HG03565 (cell line): ENCODE data around the gene FHOD3.

Source experiments
- ATAC-seq: cut with Tn5 transposase; IDR thresholded peaks from one replicate; pipeline ENCODE4 v1.9.1; 2021; ENCODE audit warnings: mild to moderate bottlenecking, moderate library complexity; ENCODE audit not compliant: unreplicated experiment

FHOD3 gene

GRCh38 chr18:36643061-36643460 is 345.5 kb downstream of the FHOD3 start:
- no peak for ATAC-seq

GRCh38 chr18:36648803-36649202 is 351.3 kb downstream of the FHOD3 start:
- no peak for ATAC-seq

GRCh38 chr18:36649205-36649604 is 351.7 kb downstream of the FHOD3 start:
- no peak for ATAC-seq

- no peak for ATAC-seq
Measured at GRCh38 chr18:36650266-36650665, 352.8 kb downstream of the FHOD3 start.

GRCh38 chr18:36650906-36651305 is 353.4 kb downstream of the FHOD3 start:
- no peak for ATAC-seq

GRCh38 chr18:36652503-36652902 is 355.0 kb downstream of the FHOD3 start:
- no peak for ATAC-seq

- no peak for ATAC-seq
Measured at GRCh38 chr18:36653141-36653869, 355.8 kb downstream of the FHOD3 start.

- no peak for ATAC-seq
Measured at GRCh38 chr18:36653870-36654269, 356.4 kb downstream of the FHOD3 start.

- ATAC-seq: no peak
Measured at GRCh38 chr18:36655074-36655473, 357.6 kb downstream of the FHOD3 start.

GRCh38 chr18:36655930-36656329 is 358.4 kb downstream of the FHOD3 start:
- no peak for ATAC-seq

GRCh38 chr18:36658611-36659010 is 361.1 kb downstream of the FHOD3 start:
- no peak for ATAC-seq

- no peak for ATAC-seq
Measured at GRCh38 chr18:36660311-36660710, 362.8 kb downstream of the FHOD3 start.

- no peak for ATAC-seq
Measured at GRCh38 chr18:36661999-36662398, 364.5 kb downstream of the FHOD3 start.

- no peak for ATAC-seq
Measured at GRCh38 chr18:36663312-36663711, 365.8 kb downstream of the FHOD3 start.

- ATAC-seq: no peak
Measured at GRCh38 chr18:36665952-36666351, 368.4 kb downstream of the FHOD3 start.

GRCh38 chr18:36667811-36668210 is 370.3 kb downstream of the FHOD3 start:
- no peak for ATAC-seq

- no peak for ATAC-seq
Measured at GRCh38 chr18:36668349-36668748, 370.8 kb downstream of the FHOD3 start.

- peak; percentile 75 for ATAC-seq
Measured at GRCh38 chr18:36672437-36673344, 375.2 kb downstream of the FHOD3 start.

- ATAC-seq: no peak
Measured at GRCh38 chr18:36673452-36673851, 375.9 kb downstream of the FHOD3 start.

GRCh38 chr18:36675076-36675475 is 377.6 kb downstream of the FHOD3 start:
- ATAC-seq: no peak

GRCh38 chr18:36675542-36675941 is 378.0 kb downstream of the FHOD3 start:
- ATAC-seq: no peak

GRCh38 chr18:36676629-36677028 is 379.1 kb downstream of the FHOD3 start:
- no peak for ATAC-seq
